GM12875 (cell line): ENCODE measurements around the gene DYNLT2.
"Not testable (repeated sequence)": the region's sequence is repeated elsewhere in the genome, so short reads cannot be mapped to it uniquely, and the experiment has no call there.

Source experiments
- H3K4me3 ChIP-seq: one replicate; pipeline ENCODE4 v1.5.1; 2011; ENCODE audit warnings: low read depth, low read length, control low read depth
- TF ChIP-seq, protein P1 (sequence below): IDR thresholded peaks from 2 replicates; pipeline ENCODE4 v1.5.1; 2011; ENCODE audit warnings: low read depth, mild to moderate bottlenecking, control low read depth, inconsistent platforms, low read length, moderate library complexity, borderline replicate concordance; ENCODE audit not compliant: insufficient read depth

Gene DYNLT2

DNA sequence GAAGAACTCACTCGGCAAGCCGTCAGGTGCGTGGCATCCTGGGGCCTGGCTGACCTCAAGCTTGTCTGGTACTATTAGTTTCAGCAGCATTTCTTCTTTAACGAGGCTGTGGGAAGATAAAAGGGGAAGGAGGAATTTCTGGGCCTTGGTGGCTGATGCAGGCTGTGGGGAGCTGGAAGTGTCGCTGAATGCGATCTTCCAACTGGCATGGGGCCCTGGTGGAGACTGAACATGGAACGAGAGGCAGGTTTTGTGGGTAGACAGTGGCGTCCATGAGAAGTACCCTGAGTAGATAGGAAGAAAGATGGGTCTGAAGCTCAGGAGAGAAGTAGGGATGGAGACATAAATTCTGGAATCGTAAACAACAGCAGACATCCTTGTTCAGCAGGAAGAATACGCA is 23.9 kb upstream of the DYNLT2 start:
- no peak overlapping the region for H3K4me3 ChIP-seq
- TF ChIP-seq, protein P1, sequence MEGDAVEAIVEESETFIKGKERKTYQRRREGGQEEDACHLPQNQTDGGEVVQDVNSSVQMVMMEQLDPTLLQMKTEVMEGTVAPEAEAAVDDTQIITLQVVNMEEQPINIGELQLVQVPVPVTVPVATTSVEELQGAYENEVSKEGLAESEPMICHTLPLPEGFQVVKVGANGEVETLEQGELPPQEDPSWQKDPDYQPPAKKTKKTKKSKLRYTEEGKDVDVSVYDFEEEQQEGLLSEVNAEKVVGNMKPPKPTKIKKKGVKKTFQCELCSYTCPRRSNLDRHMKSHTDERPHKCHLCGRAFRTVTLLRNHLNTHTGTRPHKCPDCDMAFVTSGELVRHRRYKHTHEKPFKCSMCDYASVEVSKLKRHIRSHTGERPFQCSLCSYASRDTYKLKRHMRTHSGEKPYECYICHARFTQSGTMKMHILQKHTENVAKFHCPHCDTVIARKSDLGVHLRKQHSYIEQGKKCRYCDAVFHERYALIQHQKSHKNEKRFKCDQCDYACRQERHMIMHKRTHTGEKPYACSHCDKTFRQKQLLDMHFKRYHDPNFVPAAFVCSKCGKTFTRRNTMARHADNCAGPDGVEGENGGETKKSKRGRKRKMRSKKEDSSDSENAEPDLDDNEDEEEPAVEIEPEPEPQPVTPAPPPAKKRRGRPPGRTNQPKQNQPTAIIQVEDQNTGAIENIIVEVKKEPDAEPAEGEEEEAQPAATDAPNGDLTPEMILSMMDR: no peak

DNA sequence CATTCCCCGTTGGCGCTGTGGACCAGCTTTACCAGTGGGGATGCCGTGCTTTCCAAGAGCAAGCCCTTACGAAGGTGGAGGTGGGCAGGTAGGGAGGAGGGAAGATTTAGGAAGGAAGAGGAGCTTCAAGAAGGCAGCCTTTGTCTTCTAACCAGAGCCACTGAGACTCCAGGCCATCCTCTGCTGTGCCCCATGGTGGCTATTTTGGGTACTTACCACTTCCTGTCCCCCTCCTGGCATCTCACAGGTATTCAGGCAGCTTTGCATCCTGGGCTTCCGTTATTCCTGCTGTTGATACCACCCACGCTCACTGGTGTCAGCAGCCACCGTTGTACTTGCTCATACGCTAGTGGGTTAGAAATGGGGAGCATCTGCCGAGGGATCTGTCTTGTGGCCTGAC is 23.0 kb upstream of the DYNLT2 start:
- TF ChIP-seq, protein P1: no peak
- no peak overlapping the region for H3K4me3 ChIP-seq

DNA sequence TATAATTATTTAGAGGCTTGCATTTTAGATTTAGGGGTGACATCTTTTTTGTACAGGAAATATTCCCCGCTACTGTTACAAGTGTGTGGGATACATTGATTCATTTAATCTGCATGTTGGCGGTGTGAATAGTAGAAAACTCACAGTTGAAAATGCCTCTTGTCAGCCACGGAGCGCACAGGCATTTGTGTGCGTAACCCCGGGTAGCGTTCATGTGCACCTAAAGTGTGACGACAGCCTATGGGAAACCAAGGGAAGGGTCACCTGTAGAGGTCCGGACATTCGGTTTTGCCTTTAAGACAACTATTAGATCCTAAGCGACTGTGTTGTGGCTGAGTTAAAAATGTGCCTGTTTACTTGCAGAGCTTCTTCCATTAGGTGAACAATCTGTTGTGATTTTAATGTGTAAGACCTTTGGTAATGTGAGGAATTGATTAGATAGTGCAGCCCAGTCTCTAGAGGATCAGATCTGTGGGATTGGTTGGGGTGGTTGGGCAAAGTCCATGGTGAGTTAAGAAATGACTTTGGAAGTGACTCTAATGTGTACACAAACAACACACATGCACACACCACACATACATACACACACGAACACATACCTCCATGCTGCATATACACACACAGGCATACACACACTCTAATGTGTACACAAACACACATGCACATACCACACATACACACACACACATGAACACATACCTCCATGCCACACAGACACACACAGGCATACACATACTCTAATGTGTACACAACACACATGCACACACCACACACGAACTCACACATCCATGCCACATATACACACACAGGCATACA is 15.8 kb upstream of the DYNLT2 start:
- TF ChIP-seq, protein P1: no peak
- no peak overlapping the region for H3K4me3 ChIP-seq

- H3K4me3 ChIP-seq: no peak overlapping the region
- TF ChIP-seq, protein P1: no peak
These were observed 14.9 kb upstream of the DYNLT2 start for GRCh38 chr6:169766232-169766631.

DNA sequence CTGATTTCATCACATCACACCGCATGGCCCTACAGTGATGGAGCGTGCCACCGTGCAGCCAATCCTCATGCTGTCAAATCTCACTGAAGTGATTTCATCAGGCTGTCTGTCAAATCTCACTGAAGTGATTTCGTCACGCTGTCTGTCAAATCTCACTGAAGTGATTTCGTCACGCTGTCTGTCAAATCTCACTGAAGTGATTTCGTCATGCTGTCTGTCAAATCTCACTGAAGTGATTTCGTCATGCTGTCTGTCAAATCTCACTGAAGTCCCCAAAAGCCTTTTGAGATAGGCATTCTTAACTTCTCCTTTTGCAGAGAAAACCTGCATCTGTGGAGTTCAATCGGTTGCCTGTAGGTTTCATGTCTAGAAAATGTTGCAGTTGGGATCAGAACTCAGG is 14.4 kb upstream of the DYNLT2 start:
- H3K4me3 ChIP-seq: not testable (repeated sequence)

DNA sequence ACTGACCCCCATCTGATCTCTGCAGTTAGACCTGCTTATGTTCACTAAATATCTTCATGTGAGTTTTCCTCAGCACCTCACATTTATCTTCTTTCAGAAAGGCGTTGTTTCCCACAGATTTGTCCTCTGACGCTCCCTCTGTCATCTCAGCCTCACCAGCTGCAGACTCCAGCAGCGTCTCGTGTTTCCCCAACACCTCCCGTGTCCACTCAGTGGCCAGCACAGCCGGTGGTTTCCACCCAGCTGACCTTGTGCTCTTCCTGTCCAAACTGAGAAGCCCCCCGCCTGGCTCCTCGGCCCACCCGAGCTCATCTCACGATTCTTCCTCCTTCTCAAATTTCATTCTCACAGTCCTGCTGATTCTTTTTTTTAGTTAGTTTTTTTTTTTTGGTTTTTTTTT is 12.5 kb upstream of the DYNLT2 start:
- TF ChIP-seq, protein P1: no peak
- H3K4me3 ChIP-seq: no peak overlapping the region

- no peak overlapping the region for H3K4me3 ChIP-seq
- TF ChIP-seq, protein P1: no peak
These were observed 11.9 kb upstream of the DYNLT2 start for GRCh38 chr6:169763308-169763707.
